NCI-H1436 (cell line): ENCODE data around the gene MYO3B.

Experiments used
- DNase-seq: peaks from one replicate; lab custom pipeline; 2025; lab: John Stamatoyannopoulos, UW

Gene MYO3B

GRCh38 chr2:170235860-170236679 lies 58.1 kb downstream of the MYO3B start:
- peak; percentile 87 for DNase-seq

- peak; percentile 23 for DNase-seq
Measured at GRCh38 chr2:170236680-170237047, 58.7 kb downstream of the MYO3B start.

- DNase-seq = no peak
Measured at GRCh38 chr2:170237572-170238120, 59.7 kb downstream of the MYO3B start.

GRCh38 chr2:170238776-170239175 lies 60.8 kb downstream of the MYO3B start:
- DNase-seq = no peak

- DNase-seq = no peak
Measured at GRCh38 chr2:170240629-170241028, 62.7 kb downstream of the MYO3B start.

DNA sequence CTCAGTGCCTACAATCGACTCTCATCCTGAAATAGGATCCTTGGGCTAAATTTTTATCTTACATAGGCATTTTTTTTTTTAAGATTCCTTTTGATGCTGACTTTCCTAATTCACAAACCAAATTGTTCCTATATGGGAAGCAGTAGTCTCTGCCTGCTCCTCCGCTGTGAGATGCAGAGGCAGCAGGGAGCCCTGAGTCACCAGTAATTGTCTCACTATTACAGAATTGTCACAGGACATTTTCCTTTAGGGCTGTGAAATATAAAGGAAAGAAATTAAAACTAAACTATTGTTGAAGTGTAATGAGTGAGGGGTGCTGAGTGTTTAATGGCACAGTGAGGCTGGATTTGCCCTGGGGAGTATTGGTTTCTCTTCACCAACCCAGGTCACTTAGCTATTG lies 63.8 kb downstream of the MYO3B start:
- no peak for DNase-seq

- no peak for DNase-seq
Measured at GRCh38 chr2:170243118-170243837, 65.3 kb downstream of the MYO3B start.

- DNase-seq = no peak
Measured at GRCh38 chr2:170243898-170244297, 66.0 kb downstream of the MYO3B start.

- no peak for DNase-seq
Measured at GRCh38 chr2:170244555-170244954, 66.6 kb downstream of the MYO3B start.

GRCh38 chr2:170245312-170245711 lies 67.4 kb downstream of the MYO3B start:
- no peak for DNase-seq

GRCh38 chr2:170247333-170247732 lies 69.4 kb downstream of the MYO3B start:
- DNase-seq = no peak

DNA sequence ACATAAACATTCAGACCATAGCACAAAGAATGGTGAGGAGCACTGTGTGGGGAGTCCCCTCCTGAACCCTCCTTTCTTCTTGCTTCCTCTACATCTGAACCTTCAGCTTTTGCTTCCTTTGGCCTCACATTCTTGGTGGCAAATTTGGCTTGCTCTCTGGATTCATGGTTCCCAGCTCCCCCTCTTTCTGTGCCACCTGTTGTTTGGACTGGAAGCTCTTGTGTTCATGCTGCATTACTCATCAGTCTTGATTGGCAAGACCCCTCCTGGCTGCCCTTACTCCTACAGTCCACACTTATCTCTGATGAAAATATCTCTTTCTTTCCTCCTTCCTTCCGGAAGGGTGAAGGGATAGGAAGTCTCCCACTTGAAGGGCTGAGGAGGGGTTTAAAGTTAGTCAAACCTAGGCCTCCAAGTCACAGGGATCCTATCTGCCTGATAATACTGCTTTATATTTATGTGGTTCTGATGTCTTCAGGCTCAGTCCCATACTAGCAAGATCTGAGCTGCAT lies 70.0 kb downstream of the MYO3B start:
- DNase-seq = no peak

- no peak for DNase-seq
Measured at GRCh38 chr2:170248574-170249393, 70.8 kb downstream of the MYO3B start.

GRCh38 chr2:170249761-170250160 lies 71.8 kb downstream of the MYO3B start:
- no peak for DNase-seq

DNA sequence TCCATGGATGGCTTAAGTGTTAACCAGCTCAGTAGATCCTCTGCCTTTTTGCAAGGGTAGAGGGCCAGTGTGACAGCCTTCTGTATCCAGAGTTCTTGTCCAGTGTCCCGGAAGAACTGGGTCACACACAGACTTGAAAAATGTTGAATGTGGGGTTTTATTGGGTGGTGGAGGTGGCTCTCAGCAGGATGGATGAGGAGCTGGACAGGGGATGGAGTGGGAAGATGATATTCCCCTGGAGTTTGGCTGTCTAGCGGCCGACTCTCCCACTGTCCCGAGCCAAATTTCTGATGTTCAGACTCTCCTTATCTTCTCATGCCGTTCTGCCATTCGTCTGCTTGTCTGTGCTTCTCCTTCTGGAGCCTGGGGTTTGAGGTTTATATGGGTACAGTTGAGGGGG lies 72.6 kb downstream of the MYO3B start:
- no peak for DNase-seq

DNA sequence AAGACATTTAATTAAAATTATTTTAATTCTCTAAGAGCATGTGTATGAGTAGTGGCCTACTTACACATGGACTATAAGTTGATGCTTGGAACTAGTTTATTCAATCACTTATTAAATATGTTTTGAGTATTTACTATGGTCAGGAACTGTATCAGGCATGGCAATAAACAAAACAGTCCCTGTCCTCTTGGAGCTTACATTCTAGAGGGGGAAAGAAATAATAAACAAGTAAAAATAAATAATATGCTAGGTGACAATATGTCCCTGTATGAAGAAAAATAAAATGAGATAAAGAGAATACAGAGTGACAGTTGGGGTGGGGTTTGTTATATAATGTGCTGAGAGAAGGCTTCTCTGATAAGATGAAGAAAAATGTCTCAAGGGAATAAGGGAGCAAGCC lies 74.5 kb downstream of the MYO3B start:
- no peak for DNase-seq

- no peak for DNase-seq
Measured at GRCh38 chr2:170253721-170254230, 75.8 kb downstream of the MYO3B start.

DNA sequence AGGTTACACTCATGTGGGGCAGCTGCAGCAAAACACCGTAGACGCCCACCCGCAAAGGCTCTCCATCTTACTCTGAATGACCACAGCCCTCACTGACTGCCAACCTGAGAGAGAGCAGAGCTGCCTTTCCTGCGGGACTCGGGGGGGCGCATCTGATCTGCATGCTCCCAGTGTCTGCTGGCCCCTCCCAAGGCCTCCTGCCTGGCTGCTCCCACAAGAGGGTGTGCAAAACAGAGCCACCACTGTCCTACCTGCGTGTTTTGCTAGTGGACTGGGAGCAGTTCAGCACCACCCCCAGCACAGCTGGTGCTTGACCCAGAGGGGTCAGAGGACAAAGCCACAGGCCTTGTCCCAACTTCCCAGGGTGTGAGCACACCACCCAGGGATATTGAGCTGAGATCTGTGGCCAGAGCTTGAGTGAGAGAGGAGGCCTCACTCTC lies 76.4 kb downstream of the MYO3B start:
- no peak for DNase-seq

- DNase-seq = no peak
Measured at GRCh38 chr2:170255137-170255536, 77.2 kb downstream of the MYO3B start.

DNA sequence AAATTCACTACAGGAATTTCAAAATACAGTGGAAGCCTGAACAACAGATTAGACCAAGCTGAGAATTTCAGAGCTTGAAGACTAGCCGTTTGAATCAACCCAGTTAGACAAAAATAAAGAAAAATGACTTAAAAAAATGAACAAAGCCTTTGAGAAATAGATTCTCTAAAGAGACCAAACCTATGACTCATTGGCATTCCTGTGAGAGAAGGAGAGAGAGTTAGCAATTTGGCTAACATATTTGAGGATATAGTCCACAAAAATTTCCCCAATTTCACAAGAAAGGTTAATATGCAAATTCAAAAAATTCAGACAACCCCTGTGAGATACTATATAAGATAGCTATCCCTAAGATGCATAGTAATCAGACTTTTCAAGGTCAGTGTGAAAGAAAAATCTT lies 78.0 kb downstream of the MYO3B start:
- DNase-seq = no peak

DNA sequence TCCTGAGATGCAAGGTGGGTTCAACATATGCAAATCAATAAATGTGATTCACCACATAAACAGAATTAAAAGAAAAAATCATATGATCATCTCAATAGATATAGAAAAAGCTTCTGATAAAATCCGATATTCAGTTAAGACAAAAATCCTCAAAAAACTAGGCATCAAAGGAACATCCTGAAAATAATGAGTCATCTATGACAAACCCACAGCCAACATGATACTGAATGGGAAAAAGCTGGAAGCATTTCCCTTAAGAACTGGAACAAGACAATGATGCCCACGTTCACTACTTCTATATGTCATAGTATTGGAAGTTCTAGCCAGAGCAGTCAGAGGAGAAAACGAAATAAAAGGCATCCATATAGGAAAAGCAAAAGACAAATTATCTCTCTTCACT lies 80.4 kb downstream of the MYO3B start:
- no peak for DNase-seq

- DNase-seq = no peak
Measured at GRCh38 chr2:170260188-170260587, 82.2 kb downstream of the MYO3B start.
